PFSK-1 (cell line): ENCODE results near the gene INPP5D.

ENCODE experiments used
- FOXP2 ChIP-seq: optimal IDR thresholded peaks from 2 replicates; pipeline ENCODE3; 2011; ENCODE audit warnings: borderline replicate concordance, control low read depth, inconsistent platforms; ENCODE audit not compliant: insufficient read depth; ENCODE audit errors: extremely low read length, extremely low read depth
- POLR2AphosphoS5 ChIP-seq: IDR thresholded peaks from 2 replicates; pipeline ENCODE4 v1.6.1; 2012; ENCODE audit warnings: low read depth, mild to moderate bottlenecking, control low read depth, low read length, moderate library complexity
- REST ChIP-seq, 2 experiments: IDR thresholded peaks; 2 replicates each; pipeline versions ENCODE4 v1.6.1 to v1.8.0; 2011 to 2012; ENCODE audit warnings: low read depth in 2 of 2, low read length in 2 of 2, control low read depth in 1 of 2, inconsistent platforms in 1 of 2, mild to moderate bottlenecking in 1 of 2, moderate library complexity in 1 of 2; ENCODE audit not compliant: insufficient read depth in 1 of 2
- SIN3A ChIP-seq: IDR thresholded peaks from 2 replicates; pipeline ENCODE4 v1.6.1; 2012; ENCODE audit warnings: mild to moderate bottlenecking, low read length, moderate library complexity, borderline replicate concordance; ENCODE audit not compliant: insufficient read depth
- TAF1 ChIP-seq: IDR thresholded peaks from 2 replicates; pipeline ENCODE4 v1.6.1; 2012; ENCODE audit warnings: low read length, control low read depth, borderline replicate concordance; ENCODE audit not compliant: insufficient read depth

- no peak for TF ChIP-seq SIN3A
- no peak for TF ChIP-seq POLR2AphosphoS5
- TF ChIP-seq REST (IDR thresholded peaks at IDR 0.05; ENCODE audit: insufficient read depth in 1 of 2, low read depth in 2 of 2, low read length in 2 of 2) = no peak
- no peak for TF ChIP-seq TAF1
- TF ChIP-seq FOXP2 = no peak
Observed at GRCh38 chr2:233211548-233211895, 151.4 kb downstream of the INPP5D start.
